HG03066 (cell line): Measurements from ENCODE around the gene SEC14L5.
"Not testable (repeated sequence)": the region's sequence is repeated elsewhere in the genome, so short reads cannot be mapped to it uniquely, and the experiment has no call there.

Source experiments
- ATAC-seq: cut with Tn5 transposase; IDR thresholded peaks from one replicate; pipeline ENCODE4 v1.9.1; 2021; ENCODE audit warnings: low read depth; ENCODE audit not compliant: unreplicated experiment

The SEC14L5 gene

DNA sequence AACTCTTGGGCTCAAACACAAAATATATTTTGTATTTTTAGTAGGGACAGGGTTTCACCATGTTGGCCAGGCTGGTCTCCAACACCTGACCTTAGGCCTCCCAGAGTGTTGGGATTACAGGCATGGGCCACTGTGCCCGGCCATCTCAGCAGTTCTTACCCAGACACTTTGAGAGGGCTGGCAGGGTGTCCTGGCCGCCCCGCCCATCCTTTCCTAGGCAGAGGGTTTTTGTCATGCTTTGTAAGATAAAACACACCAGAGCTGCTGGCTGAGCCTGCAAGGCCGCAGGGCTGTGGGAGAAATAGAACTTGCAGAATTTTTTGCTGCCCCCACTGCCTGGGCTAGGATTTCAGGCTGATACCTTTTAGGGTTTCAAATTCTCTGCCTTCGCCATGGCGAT, 29.9 kb upstream of the SEC14L5 start:
- ATAC-seq = no peak

DNA sequence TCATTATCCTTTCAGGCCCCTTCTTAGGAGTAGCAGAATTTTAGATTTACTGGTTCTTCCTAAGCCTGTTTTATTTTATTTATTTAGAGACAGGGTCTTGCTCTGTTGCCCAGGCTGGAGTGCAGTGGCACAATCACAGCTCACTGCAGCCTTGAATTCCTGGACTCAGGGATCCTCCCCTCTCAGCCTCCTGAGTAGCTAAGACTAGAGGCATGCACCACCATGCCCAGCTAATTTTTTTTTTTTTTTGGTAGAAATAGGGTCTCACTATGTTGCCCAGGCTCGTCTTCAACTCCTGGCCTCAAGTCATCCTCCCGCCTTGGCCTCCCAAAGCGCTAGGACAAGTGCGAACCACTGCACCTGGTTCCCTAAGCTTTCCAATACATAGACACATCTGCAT, 28.5 kb upstream of the SEC14L5 start:
- ATAC-seq = not testable (repeated sequence)

DNA sequence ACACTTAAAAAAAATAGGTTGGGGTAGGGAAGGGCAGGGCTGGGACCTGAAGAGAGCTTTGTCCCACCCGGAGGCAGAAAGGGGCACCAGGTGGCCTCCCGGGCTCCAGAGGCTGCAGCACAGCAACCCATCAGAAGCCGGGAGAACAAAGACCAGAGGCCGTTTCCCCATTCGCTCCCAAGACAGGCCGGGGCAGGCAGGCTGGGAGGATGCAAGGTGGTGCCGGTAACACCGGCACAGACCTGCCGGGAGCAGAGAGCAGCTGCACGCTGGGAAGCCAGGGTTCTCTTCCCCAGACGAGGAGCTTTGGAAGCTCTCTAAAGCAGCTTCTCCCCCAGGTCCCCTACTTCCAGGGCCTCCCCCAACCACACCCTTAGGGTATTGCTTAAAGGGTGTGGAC, 26.7 kb upstream of the SEC14L5 start:
- ATAC-seq = no peak

DNA sequence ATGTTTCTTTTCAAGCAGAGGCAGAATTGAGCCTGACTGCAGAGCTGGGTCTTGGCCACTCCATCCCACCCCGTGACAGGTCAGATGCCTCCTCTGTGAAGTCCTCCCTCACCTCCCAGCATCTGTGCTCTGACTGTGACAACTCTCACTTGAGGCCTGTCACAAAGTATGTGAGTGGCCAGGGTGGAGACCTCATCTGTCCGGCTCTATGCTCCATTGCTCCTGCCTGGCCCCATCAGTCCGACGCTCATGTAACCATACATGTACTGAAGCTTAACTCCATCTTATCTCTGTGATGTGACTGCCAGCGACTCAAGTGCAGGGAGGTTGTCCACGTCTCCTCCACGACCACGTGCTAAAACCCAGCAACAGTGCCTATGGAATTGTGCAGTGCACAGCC, 24.7 kb upstream of the SEC14L5 start:
- ATAC-seq = no peak

DNA sequence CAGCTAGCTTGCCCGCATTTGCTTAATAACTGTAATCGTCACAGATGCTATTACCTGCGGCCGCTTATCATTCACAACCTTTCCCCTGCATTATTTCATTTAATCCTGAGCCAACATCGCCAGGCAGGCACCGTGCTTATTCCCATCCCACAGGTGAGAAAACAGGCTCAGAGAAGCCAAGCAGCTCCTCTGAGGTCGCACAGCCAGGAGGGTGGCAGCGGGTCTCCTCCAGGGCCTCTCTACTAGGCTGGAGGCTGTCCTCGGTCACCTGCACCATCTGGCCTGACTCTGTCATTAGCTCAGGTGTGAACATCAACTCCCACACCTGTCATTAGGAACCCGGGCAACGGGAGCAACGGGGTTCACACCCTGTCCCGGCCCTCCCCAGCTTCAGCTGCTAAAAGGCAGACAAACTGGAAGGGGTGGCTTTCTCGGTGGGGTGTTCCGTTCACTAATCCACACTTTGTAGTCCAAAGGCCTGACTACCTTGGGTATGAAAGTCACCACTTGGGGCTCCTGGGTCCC, 24.2 kb upstream of the SEC14L5 start:
- no peak for ATAC-seq

DNA sequence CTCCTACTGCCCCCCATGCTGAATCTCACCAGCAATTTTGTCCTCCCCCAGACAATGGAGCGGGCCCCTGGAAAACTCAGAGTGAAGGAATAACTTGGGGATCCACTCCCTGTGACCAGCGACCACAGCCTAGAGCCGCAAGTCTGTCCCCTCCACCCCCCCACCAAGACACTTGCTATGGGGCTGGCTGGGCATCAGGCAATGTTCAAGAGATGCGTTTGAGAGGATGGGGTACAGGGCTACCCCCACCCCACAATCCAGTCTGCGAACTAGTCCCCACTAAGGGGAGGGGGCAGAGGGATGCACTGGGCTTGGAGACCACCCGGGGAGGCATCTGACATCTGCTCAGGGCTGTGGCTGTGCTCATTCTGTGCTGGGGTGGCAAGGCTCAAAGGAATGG, 23.5 kb upstream of the SEC14L5 start:
- ATAC-seq = no peak

DNA sequence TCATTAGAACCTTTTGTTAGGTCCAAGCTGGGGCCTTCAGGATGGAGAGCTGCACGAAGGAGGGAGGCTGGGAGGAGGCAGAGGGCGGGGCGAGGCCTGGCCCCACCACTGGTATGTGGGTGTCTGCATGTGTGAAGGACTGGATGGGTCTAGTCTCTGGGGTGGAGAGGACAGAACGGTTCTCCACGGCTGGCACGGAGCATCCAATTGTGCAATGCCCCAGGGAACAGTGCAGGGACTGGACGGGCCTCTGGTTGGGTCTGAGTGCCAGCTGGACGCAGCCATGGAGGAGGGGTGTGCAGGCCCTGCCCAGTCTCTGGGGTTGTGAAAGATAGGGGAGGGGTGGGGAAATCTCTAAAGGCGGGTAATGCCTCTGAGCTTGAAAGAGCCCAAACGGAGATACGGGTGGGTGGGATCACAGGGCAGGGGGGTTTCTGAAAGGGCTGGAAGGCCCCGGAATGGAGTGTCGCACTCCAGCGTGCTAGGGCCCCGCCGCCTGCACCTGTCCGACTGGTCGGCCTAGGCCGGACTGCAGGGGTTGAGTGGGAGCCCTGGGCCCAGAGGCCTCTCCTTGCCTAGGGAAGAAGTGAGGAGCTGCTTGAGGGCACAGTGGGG, 22.8 kb upstream of the SEC14L5 start:
- no peak for ATAC-seq

DNA sequence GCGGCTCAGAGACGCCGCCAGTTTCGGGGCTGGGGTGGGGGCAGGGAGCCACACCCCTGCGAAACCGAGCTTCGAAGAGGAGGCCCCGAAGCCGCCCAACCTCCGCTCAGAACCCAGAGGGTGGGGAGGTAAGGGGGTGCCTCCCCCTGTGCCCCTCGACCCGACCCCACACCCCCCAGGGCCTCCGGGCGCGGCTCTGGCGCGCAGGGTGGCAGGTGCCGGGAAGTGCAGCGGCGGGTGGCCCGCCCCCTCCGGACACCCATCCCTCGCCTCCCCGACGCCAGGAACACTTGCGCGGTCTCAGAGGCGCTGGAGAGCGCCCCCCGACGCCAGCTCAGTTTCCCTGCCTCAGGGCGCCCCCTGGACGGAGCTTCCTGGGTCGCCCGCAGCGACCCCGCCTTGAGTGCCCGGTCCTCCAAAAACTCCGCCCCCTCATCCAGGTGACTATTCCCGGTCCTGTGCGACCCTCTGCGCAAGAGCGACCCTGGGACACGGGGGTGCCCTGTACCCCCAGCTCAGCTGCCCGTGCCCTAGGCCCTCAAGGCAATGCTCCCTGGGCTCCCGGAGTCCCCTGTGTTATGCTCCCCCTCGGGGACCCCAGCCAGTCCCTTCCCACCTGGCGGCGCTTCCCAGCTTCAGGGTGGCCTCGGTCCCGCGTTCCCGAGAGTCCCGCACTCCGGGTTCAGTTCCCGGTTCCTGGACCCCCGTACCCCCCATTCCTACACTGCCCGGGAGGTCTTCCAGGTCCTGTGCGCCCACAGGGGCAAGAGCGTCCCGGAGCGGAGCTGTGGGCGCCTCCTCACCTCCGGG, 21.7 kb upstream of the SEC14L5 start:
- no peak for ATAC-seq

DNA sequence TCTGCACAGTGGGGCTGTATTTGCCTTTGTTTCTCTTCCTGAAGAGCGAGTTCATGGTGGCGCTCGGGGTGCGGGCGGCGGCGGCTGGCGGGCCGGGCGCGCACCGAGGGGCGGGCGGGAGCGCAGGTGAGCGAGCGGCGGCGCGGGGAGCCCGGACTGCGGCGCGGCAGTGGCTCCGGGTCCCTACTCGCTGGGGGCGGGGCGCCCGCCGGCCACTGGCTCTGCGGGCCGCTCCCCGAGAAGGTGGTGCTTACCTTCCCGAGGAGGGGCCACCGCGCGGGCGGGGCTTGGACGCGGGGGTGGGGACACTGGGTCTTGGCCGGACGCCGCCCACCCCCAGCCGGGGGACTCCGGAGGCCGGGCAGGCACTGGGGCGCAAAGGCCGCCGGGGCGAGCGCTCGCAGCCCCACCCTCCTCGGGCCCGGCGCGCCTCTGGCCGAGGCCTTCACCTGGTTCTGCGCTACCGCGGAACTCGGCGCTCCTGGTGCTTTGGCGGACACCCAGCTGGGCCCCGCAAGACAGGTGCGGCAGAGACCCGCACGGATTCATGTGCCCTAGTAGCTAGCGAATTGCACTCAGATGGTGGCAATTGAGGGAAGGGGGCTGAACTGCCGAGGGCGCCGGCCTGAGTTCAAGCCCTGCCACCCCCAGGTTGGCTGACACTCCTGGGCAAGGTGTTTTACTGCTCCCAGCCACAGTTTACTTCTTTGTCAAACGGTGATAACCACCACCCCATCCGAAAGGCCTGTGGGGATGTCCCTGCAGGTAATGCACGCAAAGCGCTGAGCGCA, 20.9 kb upstream of the SEC14L5 start, which contains the start of gene PPL:
Gene PPL, minus strand, starts transcription at position 158 of the 791 bp plus-strand sequence. Its CDS starts 103 bp downstream, at position 55.
- no peak for ATAC-seq

DNA sequence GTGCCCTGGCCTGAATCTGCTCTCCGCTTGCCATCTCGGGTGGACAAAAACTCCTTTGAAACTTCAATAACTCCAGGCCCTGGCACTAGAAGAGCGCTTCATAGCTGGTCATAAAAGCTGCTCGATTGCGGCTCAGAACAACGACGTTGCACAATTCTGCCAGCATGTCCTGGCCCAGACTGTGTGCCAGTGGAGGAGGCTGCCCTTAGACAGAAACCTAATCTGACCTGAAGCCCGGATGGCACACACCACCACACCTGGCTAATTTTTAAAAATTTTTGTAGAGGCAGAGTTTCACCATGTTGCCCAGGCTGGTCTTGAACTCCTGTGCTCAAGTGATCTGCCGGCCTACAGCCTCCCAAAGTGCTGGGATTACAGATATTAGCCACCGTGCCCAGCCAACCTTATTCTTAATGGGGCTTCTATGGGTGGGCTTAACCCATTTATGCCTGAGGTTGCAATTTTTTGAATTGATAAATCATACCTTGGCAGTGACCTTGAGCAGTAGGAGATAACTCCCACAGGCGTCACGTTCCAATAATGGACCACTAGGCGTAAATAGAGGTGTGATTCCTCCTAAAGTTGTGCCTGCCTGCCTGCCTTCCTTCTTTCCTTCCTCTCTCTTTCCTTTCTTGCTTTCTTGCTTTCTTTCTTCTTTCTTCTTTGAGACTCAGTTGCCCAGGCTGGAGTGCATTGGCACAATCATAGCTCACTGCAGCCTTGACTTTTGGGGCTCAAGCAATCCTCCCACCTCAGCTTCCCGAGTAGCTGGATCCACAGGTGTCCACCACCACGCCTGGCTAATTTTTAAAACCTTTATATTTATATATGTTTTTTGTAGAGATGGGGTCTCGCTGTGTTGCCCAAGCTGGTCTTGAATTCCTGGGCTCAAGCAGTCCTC, 20.1 kb upstream of the SEC14L5 start:
- no peak for ATAC-seq

DNA sequence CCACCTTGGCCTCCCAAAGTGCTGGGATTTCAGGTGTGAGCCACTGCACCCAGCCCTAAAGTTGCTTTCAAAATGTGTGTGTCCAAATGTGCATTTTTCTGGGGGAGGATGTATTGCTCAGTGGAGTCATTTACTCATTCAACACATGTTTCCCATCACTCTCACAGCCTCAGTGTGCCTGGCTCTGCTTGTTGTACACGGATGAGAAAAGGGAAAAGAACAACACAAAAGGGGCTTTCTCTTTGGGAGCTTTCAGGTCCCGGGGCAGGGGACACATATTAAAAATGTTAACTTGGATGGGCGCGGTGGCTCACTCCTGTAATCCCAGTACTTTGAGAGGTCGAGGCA, 19.5 kb upstream of the SEC14L5 start:
- ATAC-seq = no peak

DNA sequence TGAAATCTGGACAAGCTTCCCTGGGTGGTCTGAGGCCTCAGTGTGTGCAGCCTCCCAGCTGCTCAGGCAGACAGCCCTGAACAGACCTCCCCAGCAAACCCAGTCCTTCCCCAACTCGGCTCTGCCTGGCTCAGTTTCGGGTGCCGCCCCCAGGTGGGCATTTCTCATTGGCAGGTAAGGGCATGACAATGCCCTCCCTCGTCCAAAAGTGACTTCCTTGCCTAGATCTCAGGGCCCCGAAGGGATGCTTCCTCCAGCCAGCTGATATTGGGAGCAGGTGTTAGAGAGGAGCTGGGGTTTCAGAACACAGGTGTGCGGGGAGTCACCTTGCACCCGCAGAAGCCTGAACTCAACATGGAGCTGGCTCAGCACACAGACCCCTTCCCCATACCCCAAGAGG, 17.4 kb upstream of the SEC14L5 start:
- ATAC-seq = no peak

DNA sequence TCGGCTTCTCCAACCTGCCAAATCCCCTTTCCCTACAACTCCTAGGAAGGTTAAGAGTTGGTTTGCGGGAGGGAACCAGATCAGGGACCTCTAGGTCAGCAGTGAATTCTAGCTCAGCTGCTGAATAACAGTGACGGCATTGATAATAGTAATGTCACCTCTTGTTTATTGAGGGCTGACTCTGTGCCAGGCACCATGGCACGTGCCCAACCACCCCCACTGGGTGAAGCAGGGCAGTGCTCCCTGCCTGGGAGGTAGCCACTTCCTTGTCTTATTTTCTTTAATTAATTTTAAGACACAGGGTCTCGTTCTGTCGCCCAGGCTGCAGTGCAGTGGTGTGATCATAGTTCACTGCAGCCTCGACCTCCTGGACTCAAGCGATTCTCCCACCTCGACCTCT, 15.6 kb upstream of the SEC14L5 start:
- ATAC-seq = no peak

DNA sequence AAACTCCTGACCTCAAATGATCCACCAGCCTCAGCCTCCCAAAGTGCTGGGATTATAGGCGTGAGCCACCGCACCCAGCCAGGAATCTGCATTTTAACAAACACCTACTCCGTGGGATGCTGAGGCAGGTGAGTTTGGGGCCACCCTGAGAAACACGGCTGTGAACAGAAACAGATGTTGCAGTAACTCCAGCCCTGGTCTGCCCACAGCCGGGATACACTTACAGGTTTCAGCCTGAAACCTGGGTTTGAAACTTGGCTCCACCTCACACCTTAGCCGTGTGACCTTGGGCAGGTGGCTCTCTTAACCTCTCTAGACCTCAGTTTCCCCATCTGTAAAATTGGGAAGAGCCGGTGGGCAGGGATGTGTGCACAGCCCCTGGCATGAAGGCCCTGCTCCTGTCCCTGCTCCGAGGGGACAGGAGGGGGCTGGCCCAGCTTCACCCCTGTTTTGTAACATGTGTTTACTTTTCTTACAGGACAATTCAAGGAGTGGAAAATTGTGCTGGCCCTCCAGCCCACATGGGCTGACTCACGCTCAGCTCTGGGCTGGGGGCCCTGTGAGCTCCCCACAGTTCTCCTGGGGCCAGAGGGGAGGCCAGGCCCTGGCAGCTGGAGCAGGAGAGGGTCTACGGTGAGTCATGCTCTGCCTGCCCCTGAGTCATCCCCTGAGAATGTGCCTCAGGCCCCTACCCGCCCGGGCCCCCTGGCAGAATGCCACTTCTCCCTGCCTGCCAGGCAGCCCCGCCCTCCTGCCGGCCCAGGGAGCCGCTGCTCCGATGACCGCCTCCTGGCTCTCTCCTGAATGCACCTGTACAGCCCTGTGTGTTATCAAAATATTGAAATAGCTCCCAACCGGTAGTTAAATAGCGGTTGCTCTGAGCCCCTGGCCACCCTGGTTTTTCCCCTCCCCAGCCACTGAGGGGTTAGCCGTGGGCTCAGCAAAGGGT, 13.5 kb upstream of the SEC14L5 start:
- no peak for ATAC-seq

DNA sequence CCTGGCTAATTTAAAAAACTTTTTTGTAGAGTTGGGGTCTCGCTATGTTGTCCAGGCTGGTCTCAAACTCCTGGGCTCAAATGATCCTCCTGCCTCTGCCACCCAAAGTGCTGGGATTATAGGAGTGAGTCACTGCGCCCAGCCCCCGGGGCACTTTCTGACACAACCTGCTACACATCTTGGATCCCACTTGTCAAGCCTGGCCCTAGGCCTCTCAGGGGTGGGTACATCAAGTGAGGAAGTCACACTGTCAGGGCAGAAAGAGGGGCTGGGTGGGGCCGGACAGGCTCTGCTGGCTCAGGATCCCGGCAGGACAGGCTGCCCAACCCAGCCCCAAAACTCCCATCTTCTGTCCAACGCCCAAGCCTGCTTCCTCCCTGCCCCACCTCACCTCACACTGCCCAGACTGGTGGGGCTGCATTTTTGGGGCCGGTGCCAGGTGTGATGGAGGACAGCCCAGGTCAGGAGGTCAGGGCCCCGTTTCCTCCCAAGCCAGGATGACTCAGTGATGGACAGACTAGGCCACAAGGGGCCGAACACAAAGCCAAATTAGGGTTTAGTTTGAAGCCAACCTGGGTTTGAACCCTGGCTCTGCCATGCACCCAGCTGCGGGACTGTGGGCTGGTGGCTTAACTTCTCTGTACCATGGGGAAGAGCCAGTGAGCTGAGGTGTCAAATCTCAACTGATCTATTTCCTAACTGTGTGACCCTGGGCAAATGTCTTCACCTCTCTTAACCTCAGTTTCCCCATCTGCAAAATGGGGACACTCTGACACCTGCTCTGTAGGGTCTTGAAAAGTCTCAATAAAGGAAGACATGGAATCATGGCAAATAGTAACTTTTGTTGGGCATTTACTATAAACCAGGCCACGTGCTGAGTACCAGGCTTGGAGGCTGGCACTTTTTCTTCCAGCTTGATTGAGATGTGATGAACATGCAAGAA, 12.3 kb upstream of the SEC14L5 start:
- no peak for ATAC-seq

DNA sequence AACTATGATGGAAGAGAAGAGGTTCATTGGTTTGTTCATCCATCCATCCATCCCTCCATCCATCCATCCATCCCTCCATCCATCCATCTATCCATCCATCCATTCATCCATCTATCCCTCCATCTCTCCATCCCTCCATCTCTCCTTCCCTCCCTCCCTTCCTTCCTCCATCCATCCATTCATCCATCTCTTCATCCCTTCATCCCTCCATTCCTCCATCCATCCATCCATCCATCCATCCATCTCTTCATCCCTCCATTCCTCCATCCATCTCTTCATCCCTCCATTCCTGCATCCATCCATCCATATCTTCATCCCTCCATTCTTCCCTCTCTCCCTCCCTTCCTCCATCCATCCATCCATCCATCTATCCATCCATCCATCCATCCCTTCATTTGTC, 11.2 kb upstream of the SEC14L5 start:
- ATAC-seq = no peak

DNA sequence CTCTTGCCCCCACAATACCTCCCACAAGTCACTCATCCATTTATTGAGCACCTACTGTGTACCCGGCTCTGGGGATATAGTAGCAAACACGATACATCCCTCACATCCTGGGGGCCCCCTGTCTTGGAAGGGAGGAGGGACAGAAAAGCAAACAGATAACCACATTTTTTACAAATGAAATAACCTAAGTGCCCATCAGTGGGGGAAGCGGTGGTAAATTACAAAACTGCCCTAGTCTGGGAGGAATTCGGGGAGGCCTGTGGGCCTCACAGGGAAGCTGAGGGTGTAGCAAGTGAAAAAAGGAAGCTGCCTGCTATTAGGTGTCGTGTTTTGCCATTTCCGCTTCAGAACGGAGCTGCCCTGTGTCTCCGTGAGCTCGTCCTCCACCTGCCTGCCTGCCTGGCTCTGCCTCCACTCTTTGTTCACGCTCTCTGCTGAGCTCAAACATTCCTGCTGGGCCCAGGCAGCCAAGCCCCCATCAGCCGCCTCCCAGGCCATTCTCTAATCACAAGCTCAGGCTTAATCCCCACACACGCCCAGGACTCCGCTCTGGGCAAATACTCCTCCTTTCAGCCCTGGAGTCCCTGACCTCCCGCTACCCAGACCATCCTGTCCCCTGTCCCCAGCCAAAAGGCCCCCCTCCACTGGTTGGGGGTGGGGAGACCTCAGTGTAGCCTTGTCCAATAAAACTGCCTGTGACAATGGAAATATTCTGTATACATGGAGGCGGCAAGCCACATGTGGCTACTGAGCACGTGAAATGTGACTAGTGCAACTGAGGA, 10.2 kb upstream of the SEC14L5 start:
- no peak for ATAC-seq
